Gastrocnemius medialis (tissue), 4 donors: Measurements from ENCODE around the gene LMO7. TPM values are rescaled to one million over a fixed set of nuclear protein-coding genes. Genes with fewer than 3 reads are reported as not detected.

Experiments
- ATAC-seq, 2 donors: fragments of 150-250 bp; one replicate each; pipeline ENCODE4 v1.9.1; 2016
- DNase-seq, 2 donors: peaks; one replicate each; pipeline ENCODE4 v3.0.0-alpha.2; 2019
- H3K27ac ChIP-seq, 4 donors: fragments of 200-600 bp; sonication (generic); 1 replicate in 1 of 4; 2 replicates in 3 of 4; pipeline ENCODE4 v1.5.1; 2016 to 2018; ENCODE audit warnings: mild to moderate bottlenecking in 2 of 4, moderate library complexity in 1 of 4
- H3K27me3 ChIP-seq, 3 donors: fragments of 200-600 bp; sonication (generic) in 2 of 3; 1 replicate in 1 of 3; 2 replicates in 2 of 3; pipeline versions ENCODE4 v1.5.1 to v1.6.0; 2016 to 2019; ENCODE audit warnings: mild to moderate bottlenecking in 1 of 3, moderate library complexity in 1 of 3
- H3K36me3 ChIP-seq, 2 donors: fragments of 200-600 bp; sonication (generic) in 1 of 2; one replicate each; pipeline ENCODE4 v1.5.1; 2017 to 2018
- H3K4me1 ChIP-seq, 2 donors: fragments of 200-600 bp; sonication (generic) in 1 of 2; one replicate each; pipeline ENCODE4 v1.5.1; 2016 to 2017; ENCODE audit warnings: mild to moderate bottlenecking in 2 of 2
- H3K4me3 ChIP-seq, 4 donors: fragments of 200-600 bp; sonication (generic) in 3 of 4; 1 replicate in 1 of 4; 2 replicates in 3 of 4; pipeline ENCODE4 v1.5.1; 2016 to 2019; ENCODE audit warnings: mild to moderate bottlenecking in 2 of 4
- H3K9me3 ChIP-seq, 3 donors: fragments of 200-600 bp; sonication (generic) in 2 of 3; 1 replicate in 1 of 3; 2 replicates in 2 of 3; pipeline ENCODE4 v1.5.1; 2016 to 2019
- CTCF ChIP-seq, 5 experiments: fragments of 450-650 bp in 3 of 5; fragments of 200-600 bp in 2 of 5; sonication (generic) in 2 of 5; IDR thresholded peaks in 4 of 5; conservative IDR thresholded peaks in 1 of 5; 1 replicate in 4 of 5; 2 replicates in 1 of 5; pipeline ENCODE4 v1.5.1; 2016 to 2019; ENCODE audit warnings: antibody characterized with exemption in 5 of 5, mild to moderate bottlenecking in 3 of 5, moderate library complexity in 3 of 5
- POLR2A ChIP-seq, 2 donors: fragments of 450-650 bp; IDR thresholded peaks; one replicate each; pipeline ENCODE4 v1.6.1; 2017; ENCODE audit warnings: antibody characterized with exemption in 2 of 2, mild to moderate bottlenecking in 2 of 2, moderate library complexity in 2 of 2
- in situ Hi-C, 4 donors: fragments of 200-750 bp; cut with MboI; loops; one replicate each; pipeline versions ENCODE4 v1.15.0 to v1.8.0; 2017; ENCODE audit warnings: low sequenced_read_pairs in 4 of 4
- intact Hi-C: fragments of 100-400 bp; cut with DNase I; formaldehyde crosslinking; loops from one replicate; pipeline ENCODE4 v1.15.1; 2023; ENCODE audit warnings: low total_unique reads
- total RNA-seq, 4 donors: library from RNA; depleted of rRNA; stranded (reverse); fragments of >200 nt; gene quantifications; one replicate each; pipeline versions ENCODE4 v1.1.0 to v1.2.3, GENCODE V29; 2016

Gene LMO7
- total RNA-seq, 4 donors from 2014 or later: 68.3 to 134 (median 95.9) TPM

- intact Hi-C loops (no loop called here), in situ Hi-C loops (no loop called here)
- no peak overlapping the region for H3K27ac ChIP-seq
- H3K4me3 ChIP-seq: no peak overlapping the region
- H3K27me3 ChIP-seq: no peaks in the 10 kb centered on the region
- H3K36me3 ChIP-seq: peaks cover 0 to 15% of the 10 kb centered on the region in 2 donors
- no peak for TF ChIP-seq POLR2A (IDR thresholded peaks at IDR 0.05)
- TF ChIP-seq CTCF (IDR thresholded peaks at IDR 0.05 in 4 of 5, conservative IDR thresholded peaks at IDR 0.05 in 1 of 5): no peak
- ATAC-seq (no peak), DNase-seq (no peak)
- H3K9me3 ChIP-seq: no peaks in the 10 kb centered on the region
- H3K4me1 ChIP-seq: no peaks in the 10 kb centered on the region
These were observed 17.8 kb upstream of the LMO7 start for GRCh38 chr13:75618308-75618707.

GRCh38 chr13:75620020-75620419, 16.1 kb upstream of the LMO7 start:
- TF ChIP-seq CTCF (IDR thresholded peaks at IDR 0.05 in 4 of 5, conservative IDR thresholded peaks at IDR 0.05 in 1 of 5): no peak
- TF ChIP-seq POLR2A (IDR thresholded peaks at IDR 0.05): no peak
- H3K9me3 ChIP-seq: no peaks in the 10 kb centered on the region
- H3K27me3 ChIP-seq: no peaks in the 10 kb centered on the region
- no peak for DNase-seq
- intact Hi-C loops (no loop called here), in situ Hi-C loops (no loop called here)
- H3K27ac ChIP-seq: no peak overlapping the region
- no peaks in the 10 kb centered on the region for H3K4me1 ChIP-seq
- peaks cover 0 to 16% of the 10 kb centered on the region in 2 donors for H3K36me3 ChIP-seq
- no peak for ATAC-seq
- no peak overlapping the region for H3K4me3 ChIP-seq

GRCh38 chr13:75621147-75621546, 15.0 kb upstream of the LMO7 start:
- no peak overlapping the region for H3K27ac ChIP-seq
- TF ChIP-seq CTCF (IDR thresholded peaks at IDR 0.05 in 4 of 5, conservative IDR thresholded peaks at IDR 0.05 in 1 of 5): no peak
- no peak for TF ChIP-seq POLR2A (IDR thresholded peaks at IDR 0.05)
- DNase-seq (no peak), ATAC-seq (no peak)
- in situ Hi-C loops (no loop called here), intact Hi-C loops (no loop called here)
- no peaks in the 10 kb centered on the region for H3K9me3 ChIP-seq
- no peaks in the 10 kb centered on the region for H3K27me3 ChIP-seq
- no peaks in the 10 kb centered on the region for H3K4me1 ChIP-seq
- peaks cover 0 to 16% of the 10 kb centered on the region in 2 donors for H3K36me3 ChIP-seq
- no peak overlapping the region for H3K4me3 ChIP-seq

GRCh38 chr13:75628801-75629200, 7.3 kb upstream of the LMO7 start:
- Histone ChIP-seq H3K9me3 (no peaks in the 10 kb centered on the region), H3K27me3 (no peaks in the 10 kb centered on the region), H3K36me3 (no peaks in the 10 kb centered on the region), H3K4me3 (no peak overlapping the region), H3K27ac (no peak overlapping the region), H3K4me1 (no peaks in the 10 kb centered on the region)
- intact Hi-C loops (no loop called here), in situ Hi-C loops (no loop called here)
- TF ChIP-seq POLR2A (IDR thresholded peaks at IDR 0.05) (no peak), CTCF (IDR thresholded peaks at IDR 0.05 in 4 of 5, conservative IDR thresholded peaks at IDR 0.05 in 1 of 5) (no peak)
- DNase-seq (no peak), ATAC-seq (no peak)

- Histone ChIP-seq H3K36me3 (no peaks in the 10 kb centered on the region), H3K4me1 (peaks cover 0 to 8% of the 10 kb centered on the region in 2 donors), H3K4me3 (no peak overlapping the region), H3K27me3 (peaks cover 0 to 2% (median 0%) of the 10 kb centered on the region in 3 donors), H3K9me3 (no peaks in the 10 kb centered on the region), H3K27ac (no peak overlapping the region)
- in situ Hi-C loops: no loop called here
- TF ChIP-seq POLR2A (IDR thresholded peaks at IDR 0.05) (no peak), CTCF (IDR thresholded peaks at IDR 0.05 in 4 of 5, conservative IDR thresholded peaks at IDR 0.05 in 1 of 5) (no peak)
- DNase-seq (no peak), ATAC-seq (no peak)
- intact Hi-C loops: no loop called here
These were observed 2.8 kb upstream of the LMO7 start for GRCh38 chr13:75633285-75633684.
